ENCODE data around the gene DRD4. TPM values are rescaled to one million over a fixed set of nuclear protein-coding genes. Genes with fewer than 3 reads are reported as not detected.

The DRD4 gene
- polyA plus RNA-seq, 1 donor (not counting 4 experiments of a cell fraction or from before 2014, with no cell fraction given), result not detected

DNA sequence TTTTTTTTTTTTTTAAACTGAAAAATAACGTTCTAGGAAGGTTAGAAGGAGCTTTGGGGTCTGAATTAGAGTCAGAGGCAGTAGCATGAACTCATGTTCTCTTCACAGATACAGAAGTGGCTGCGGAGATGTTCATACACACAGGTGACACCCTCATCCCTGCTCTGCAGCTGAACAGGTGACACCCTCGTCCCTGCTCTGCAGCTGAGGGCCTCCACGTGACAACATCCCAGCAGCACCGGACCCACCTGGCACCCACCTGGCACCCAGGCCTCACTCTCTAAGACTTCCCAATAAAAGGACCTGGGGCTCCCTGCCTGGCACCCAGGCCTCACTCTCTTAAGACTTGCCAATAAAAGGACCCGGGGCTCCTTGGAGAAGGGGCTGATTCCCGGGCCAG, 19.8 kb downstream of the DRD4 start:
- H3K4me2 ChIP-seq (ENCODE audit: control insufficient read depth, extremely low read depth, insufficient read depth, low read depth, low read length), result no peak overlapping the region
- H2AFZ ChIP-seq (ENCODE audit: control insufficient read depth, low read length), result no peak overlapping the region
- no peaks in the 10 kb centered on the region for H3K9me3 ChIP-seq (ENCODE audit: control insufficient read depth, low read depth, low read length)
- dilution Hi-C loops (cut with MboI; ENCODE audit: extremely low pct_ligation_motif_present, low sequenced_read_pairs), result no loop called here
- H3K9ac ChIP-seq (ENCODE audit: control insufficient read depth, extremely low read depth, insufficient read depth, low read length), result no peak overlapping the region
- FAIRE-seq, result no peak
- no peaks in the 10 kb centered on the region for H3K27me3 ChIP-seq (ENCODE audit: control insufficient read depth, extremely low read depth, insufficient read depth, low read length)
- no peak overlapping the region for H3K4me3 ChIP-seq (ENCODE audit: control insufficient read depth in 2 of 3, extremely low read depth in 1 of 3, insufficient read depth in 2 of 3, low read depth in 1 of 3, low read length in 3 of 3)
- peaks cover 7% of the 10 kb centered on the region for H3K4me1 ChIP-seq (ENCODE audit: control insufficient read depth, extremely low read depth, insufficient read depth, low read length)
- no peak overlapping the region for H3K27ac ChIP-seq (ENCODE audit: control insufficient read depth, insufficient read depth, low read length)
- no peaks in the 10 kb centered on the region for H4K20me1 ChIP-seq (ENCODE audit: control insufficient read depth, extremely low read depth, insufficient read depth, low read length)
- peaks cover 5% of the 10 kb centered on the region in 2 experiments for H3K36me3 ChIP-seq (ENCODE audit: control insufficient read depth in 2 of 2, extremely low read depth in 1 of 2, insufficient read depth in 2 of 2, low read length in 2 of 2)
- TF ChIP-seq EZH2 (IDR thresholded peaks at IDR 0.05; ENCODE audit: low read length), result no peak
- no peak for TF ChIP-seq CTCF (optimal IDR thresholded peaks at IDR 0.05 in 1 of 3, IDR thresholded peaks at IDR 0.05 in 1 of 3, conservative IDR thresholded peaks at IDR 0.05 in 1 of 3; ENCODE audit: extremely low read depth in 1 of 3, insufficient read depth in 2 of 3, low read length in 3 of 3)
- H3K79me2 ChIP-seq (ENCODE audit: control insufficient read depth, insufficient read depth, low read length), result no peaks in the 10 kb centered on the region
- DNase-seq (ENCODE audit: low read depth, low spot score), result no peak
- no peaks in the 10 kb centered on the region for H3K9me1 ChIP-seq (ENCODE audit: control insufficient read depth, extremely low read depth, insufficient read depth, low read length)

DNA sequence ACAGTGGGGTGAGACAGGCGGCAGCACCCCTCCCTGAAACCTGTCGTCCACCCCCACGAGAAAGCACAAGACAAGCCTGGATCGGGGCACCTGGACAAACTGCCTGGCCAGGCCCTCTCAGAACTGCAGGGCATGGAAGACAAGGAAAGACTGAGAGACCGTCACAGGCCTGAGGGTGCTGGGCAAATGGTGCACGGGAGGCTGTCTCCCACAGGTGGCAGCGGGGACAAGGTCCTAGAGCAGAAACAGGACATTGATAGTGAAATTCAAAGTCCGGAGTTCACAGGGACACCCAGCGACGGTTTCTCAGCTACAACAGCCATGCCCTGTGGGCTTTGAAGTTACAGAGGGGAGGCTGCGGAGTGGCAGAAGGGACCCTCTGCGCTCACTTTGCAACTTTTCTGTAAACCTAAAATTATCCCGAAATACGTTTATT, 20.6 kb downstream of the DRD4 start:
- Histone ChIP-seq H3K79me2 (ENCODE audit: control insufficient read depth, insufficient read depth, low read length) (peaks cover 2% of the 10 kb centered on the region), H3K9me3 (ENCODE audit: control insufficient read depth, low read depth, low read length) (no peaks in the 10 kb centered on the region), H4K20me1 (ENCODE audit: control insufficient read depth, extremely low read depth, insufficient read depth, low read length) (no peaks in the 10 kb centered on the region), H3K4me1 (ENCODE audit: control insufficient read depth, extremely low read depth, insufficient read depth, low read length) (peaks cover 7% of the 10 kb centered on the region), H3K36me3 (ENCODE audit: control insufficient read depth in 2 of 2, extremely low read depth in 1 of 2, insufficient read depth in 2 of 2, low read length in 2 of 2) (peaks cover 5% of the 10 kb centered on the region in 2 experiments), H3K9me1 (ENCODE audit: control insufficient read depth, extremely low read depth, insufficient read depth, low read length) (no peaks in the 10 kb centered on the region), H3K9ac (ENCODE audit: control insufficient read depth, extremely low read depth, insufficient read depth, low read length) (no peak overlapping the region), H3K4me2 (ENCODE audit: control insufficient read depth, extremely low read depth, insufficient read depth, low read depth, low read length) (no peak overlapping the region), H2AFZ (ENCODE audit: control insufficient read depth, low read length) (no peak overlapping the region), H3K27me3 (ENCODE audit: control insufficient read depth, extremely low read depth, insufficient read depth, low read length) (no peaks in the 10 kb centered on the region), H3K27ac (ENCODE audit: control insufficient read depth, insufficient read depth, low read length) (no peak overlapping the region), H3K4me3 (ENCODE audit: control insufficient read depth in 2 of 3, extremely low read depth in 1 of 3, insufficient read depth in 2 of 3, low read depth in 1 of 3, low read length in 3 of 3) (no peak overlapping the region)
- TF ChIP-seq CTCF (optimal IDR thresholded peaks at IDR 0.05 in 1 of 3, IDR thresholded peaks at IDR 0.05 in 1 of 3, conservative IDR thresholded peaks at IDR 0.05 in 1 of 3; ENCODE audit: extremely low read depth in 1 of 3, insufficient read depth in 2 of 3, low read length in 3 of 3) (no peak), EZH2 (IDR thresholded peaks at IDR 0.05; ENCODE audit: low read length) (no peak)
- dilution Hi-C loops (cut with MboI; ENCODE audit: extremely low pct_ligation_motif_present, low sequenced_read_pairs), result no loop called here
- DNase-seq (ENCODE audit: low read depth, low spot score) (no peak), FAIRE-seq (no peak)
